Fibroblast of skin of right quadriceps (primary cell): ENCODE measurements around the gene SERPINF2.
"Not testable (repeated sequence)": the region's sequence is repeated elsewhere in the genome, so short reads cannot be mapped to it uniquely, and the experiment has no call there.

Experiments used
- DNase-seq: peaks from one replicate; pipeline ENCODE4 v3.0.0-alpha.2; 2013

SERPINF2 gene

GRCh38 chr17:1736348-1737281, 6.1 kb upstream of the SERPINF2 start:
- DNase-seq, result peak; percentile 66

- no peak for DNase-seq
Observed at GRCh38 chr17:1737531-1738291, 5.0 kb upstream of the SERPINF2 start.

GRCh38 chr17:1741899-1742298, 772 bp upstream of the SERPINF2 start:
- DNase-seq, result not testable (repeated sequence)

GRCh38 chr17:1743088-1743439, 393 bp downstream of the SERPINF2 start:
- no peak for DNase-seq

GRCh38 chr17:1744551-1745512, 2.2 kb downstream of the SERPINF2 start:
- DNase-seq, result no peak

- no peak for DNase-seq
Observed at GRCh38 chr17:1745513-1746020, 2.9 kb downstream of the SERPINF2 start.

- DNase-seq, result no peak
Observed at GRCh38 chr17:1746975-1747543, 4.4 kb downstream of the SERPINF2 start.

GRCh38 chr17:1750628-1751027, 8.0 kb downstream of the SERPINF2 start:
- no peak for DNase-seq

- no peak for DNase-seq
Observed at GRCh38 chr17:1752425-1753262, 10.0 kb downstream of the SERPINF2 start.

- no peak for DNase-seq
Observed at GRCh38 chr17:1753767-1754429, 11.2 kb downstream of the SERPINF2 start.

GRCh38 chr17:1754430-1755112, 11.9 kb downstream of the SERPINF2 start:
- DNase-seq, result no peak

GRCh38 chr17:1755252-1755826, 12.7 kb downstream of the SERPINF2 start:
- no peak for DNase-seq

- no peak for DNase-seq
Observed at GRCh38 chr17:1755827-1756262, 13.2 kb downstream of the SERPINF2 start.

- no peak for DNase-seq
Observed at GRCh38 chr17:1758807-1759206, 16.1 kb downstream of the SERPINF2 start.

- DNase-seq, result no peak
Observed at GRCh38 chr17:1759529-1759928, 16.9 kb downstream of the SERPINF2 start.

GRCh38 chr17:1762233-1762900, 19.7 kb downstream of the SERPINF2 start:
- DNase-seq, result peak; percentile 30

GRCh38 chr17:1762901-1763898, 20.5 kb downstream of the SERPINF2 start:
- DNase-seq, result peak; percentile 89

- peak; percentile 68 for DNase-seq
Observed at GRCh38 chr17:1764284-1764683, 21.6 kb downstream of the SERPINF2 start.
